SK-N-SH treated with all-trans-retinoic acid at 6 μM for 48 hours (cell line): ENCODE data around the gene RITA1.

Source experiments
- ARNTL ChIP-seq: fragments of 450-650 bp; formaldehyde crosslinking; IDR thresholded peaks from 2 replicates; pipeline ENCODE4 v1.5.0; 2020; ENCODE audit warnings: low read depth, mild to moderate bottlenecking, moderate library complexity, borderline replicate concordance
- BACH2 ChIP-seq: fragments of 250-450 bp; sonication (Bioruptor Pico); IDR thresholded peaks from 2 replicates; pipeline ENCODE4 v1.9.0; 2021; ENCODE audit warnings: mild to moderate bottlenecking, borderline replicate concordance
- ESRRG ChIP-seq: fragments of 250-450 bp; sonication (Bioruptor Pico); IDR thresholded peaks from 2 replicates; pipeline ENCODE4 v1.6.1; 2021; ENCODE audit warnings: mild to moderate bottlenecking
- ISL1 ChIP-seq: fragments of 250-450 bp; sonication (Bioruptor Pico); IDR thresholded peaks from 2 replicates; pipeline ENCODE4 v2.1.2; 2022; ENCODE audit warnings: mild to moderate bottlenecking, moderate library complexity
- POU6F1 ChIP-seq: fragments of 250-450 bp; sonication (Bioruptor Pico); IDR thresholded peaks from 2 replicates; pipeline ENCODE4 v1.8.0; 2021; ENCODE audit warnings: low read depth, mild to moderate bottlenecking, moderate library complexity, borderline replicate concordance
- SNAI2 ChIP-seq: fragments of 250-450 bp; sonication (Bioruptor Pico); IDR thresholded peaks from 2 replicates; pipeline ENCODE4 v1.5.0; 2020; ENCODE audit warnings: mild to moderate bottlenecking, moderate library complexity
- ZC3H10 ChIP-seq: fragments of 250-450 bp; sonication (Bioruptor Pico); IDR thresholded peaks from 2 replicates; pipeline ENCODE4 v1.5.1; 2021; ENCODE audit warnings: mild to moderate bottlenecking, moderate library complexity
- ZFP30 ChIP-seq: fragments of 450-650 bp; formaldehyde crosslinking; IDR thresholded peaks from 2 replicates; pipeline ENCODE4 v1.5.0; 2022; ENCODE audit warnings: mild to moderate bottlenecking, moderate library complexity
- ZNF565 ChIP-seq: fragments of 450-650 bp; formaldehyde crosslinking; conservative IDR thresholded peaks from 2 replicates; pipeline ENCODE4 v1.5.0; 2020; ENCODE audit warnings: low read depth, mild to moderate bottlenecking, moderate library complexity
- ZNF70 ChIP-seq: fragments of 450-650 bp; formaldehyde crosslinking; IDR thresholded peaks from 2 replicates; pipeline ENCODE4 v1.5.0; 2020; ENCODE audit warnings: mild to moderate bottlenecking, moderate library complexity
- TF ChIP-seq, protein P1 (sequence below): fragments of 250-450 bp; sonication (Bioruptor Pico); IDR thresholded peaks from 2 replicates; pipeline ENCODE4 v1.8.0; 2020; ENCODE audit warnings: mild to moderate bottlenecking, moderate library complexity, borderline replicate concordance
- TF ChIP-seq, protein P2 (sequence below): fragments of 250-450 bp; sonication (Bioruptor Pico); IDR thresholded peaks from 2 replicates; pipeline ENCODE4 v1.5.1; 2021; ENCODE audit warnings: mild to moderate bottlenecking, moderate library complexity

- TF ChIP-seq, protein P1, sequence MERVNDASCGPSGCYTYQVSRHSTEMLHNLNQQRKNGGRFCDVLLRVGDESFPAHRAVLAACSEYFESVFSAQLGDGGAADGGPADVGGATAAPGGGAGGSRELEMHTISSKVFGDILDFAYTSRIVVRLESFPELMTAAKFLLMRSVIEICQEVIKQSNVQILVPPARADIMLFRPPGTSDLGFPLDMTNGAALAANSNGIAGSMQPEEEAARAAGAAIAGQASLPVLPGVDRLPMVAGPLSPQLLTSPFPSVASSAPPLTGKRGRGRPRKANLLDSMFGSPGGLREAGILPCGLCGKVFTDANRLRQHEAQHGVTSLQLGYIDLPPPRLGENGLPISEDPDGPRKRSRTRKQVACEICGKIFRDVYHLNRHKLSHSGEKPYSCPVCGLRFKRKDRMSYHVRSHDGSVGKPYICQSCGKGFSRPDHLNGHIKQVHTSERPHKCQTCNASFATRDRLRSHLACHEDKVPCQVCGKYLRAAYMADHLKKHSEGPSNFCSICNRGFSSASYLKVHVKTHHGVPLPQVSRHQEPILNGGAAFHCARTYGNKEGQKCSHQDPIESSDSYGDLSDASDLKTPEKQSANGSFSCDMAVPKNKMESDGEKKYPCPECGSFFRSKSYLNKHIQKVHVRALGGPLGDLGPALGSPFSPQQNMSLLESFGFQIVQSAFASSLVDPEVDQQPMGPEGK (CRISPR knock-in tag): no peak
- TF ChIP-seq ISL1 (CRISPR knock-in tag) (no peak), ESRRG (CRISPR knock-in tag) (no peak), POU6F1 (no peak), BACH2 (CRISPR knock-in tag) (no peak), ZFP30 (CRISPR knock-in tag) (no peak), ARNTL (CRISPR knock-in tag) (no peak), ZNF70 (CRISPR knock-in tag) (no peak), ZC3H10 (CRISPR knock-in tag) (no peak), ZNF565 (no peak), SNAI2 (CRISPR knock-in tag) (no peak)
- TF ChIP-seq, protein P2, sequence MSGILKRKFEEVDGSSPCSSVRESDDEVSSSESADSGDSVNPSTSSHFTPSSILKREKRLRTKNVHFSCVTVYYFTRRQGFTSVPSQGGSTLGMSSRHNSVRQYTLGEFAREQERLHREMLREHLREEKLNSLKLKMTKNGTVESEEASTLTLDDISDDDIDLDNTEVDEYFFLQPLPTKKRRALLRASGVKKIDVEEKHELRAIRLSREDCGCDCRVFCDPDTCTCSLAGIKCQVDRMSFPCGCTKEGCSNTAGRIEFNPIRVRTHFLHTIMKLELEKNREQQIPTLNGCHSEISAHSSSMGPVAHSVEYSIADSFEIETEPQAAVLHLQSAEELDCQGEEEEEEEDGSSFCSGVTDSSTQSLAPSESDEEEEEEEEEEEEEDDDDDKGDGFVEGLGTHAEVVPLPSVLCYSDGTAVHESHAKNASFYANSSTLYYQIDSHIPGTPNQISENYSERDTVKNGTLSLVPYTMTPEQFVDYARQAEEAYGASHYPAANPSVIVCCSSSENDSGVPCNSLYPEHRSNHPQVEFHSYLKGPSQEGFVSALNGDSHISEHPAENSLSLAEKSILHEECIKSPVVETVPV (CRISPR knock-in tag): no peak
These were observed 43.2 kb upstream of the RITA1 start for GRCh38 chr12:113142173-113142885.
